DOHH2 (cell line): ENCODE data around the gene FBXL5.

Source experiments
- H3F3A ChIP-seq: fragments of 200-600 bp; sonication (generic), shearing (Covaris generic); 2 replicates; pipeline ENCODE4 v1.6.0; 2016; ENCODE audit warnings: antibody characterized with exemption, mild to moderate bottlenecking; ENCODE audit not compliant: control insufficient read depth, insufficient read depth
- H3K27ac ChIP-seq: fragments of 200-600 bp; sonication (generic); 2 replicates; pipeline ENCODE4 v1.5.1; 2014; ENCODE audit warnings: low read depth, mild to moderate bottlenecking, low read length, moderate library complexity
- H3K27me3 ChIP-seq: fragments of 200-600 bp; sonication (generic); 2 replicates; pipeline ENCODE4 v1.6.1; 2014; ENCODE audit warnings: mild to moderate bottlenecking, low read length, mixed read lengths; ENCODE audit not compliant: control insufficient read depth
- H3K36me3 ChIP-seq: fragments of 200-600 bp; sonication (generic); 2 replicates; pipeline ENCODE4 v1.6.1; 2014; ENCODE audit warnings: mild to moderate bottlenecking, low read length, moderate library complexity, mixed read lengths; ENCODE audit not compliant: control insufficient read depth
- H3K4me1 ChIP-seq: fragments of 200-600 bp; sonication (generic); 2 replicates; pipeline ENCODE4 v1.6.1; 2014; ENCODE audit warnings: mild to moderate bottlenecking, low read length, mixed read lengths; ENCODE audit not compliant: control insufficient read depth
- H3K4me2 ChIP-seq: fragments of 200-600 bp; sonication (generic); 2 replicates; pipeline ENCODE4 v1.6.0; 2014; ENCODE audit warnings: mild to moderate bottlenecking, low read length, moderate library complexity
- H3K4me3 ChIP-seq: fragments of 200-600 bp; sonication (generic); 2 replicates; pipeline ENCODE4 v1.5.1; 2014; ENCODE audit warnings: mild to moderate bottlenecking, low read length, mixed read lengths
- H3K79me2 ChIP-seq: fragments of 200-600 bp; sonication (generic); 2 replicates; pipeline ENCODE4 v1.6.1; 2014; ENCODE audit warnings: mild to moderate bottlenecking, low read length, mixed read lengths; ENCODE audit not compliant: control insufficient read depth
- H3K9me2 ChIP-seq: fragments of 200-600 bp; sonication (generic); replicated peaks from 2 replicates; pipeline ENCODE4 v1.6.1; 2014; ENCODE audit warnings: mild to moderate bottlenecking, low read length, mixed read lengths; ENCODE audit not compliant: control insufficient read depth
- H3K9me3 ChIP-seq: fragments of 200-600 bp; sonication (generic); 2 replicates; pipeline ENCODE4 v1.6.1; 2014; ENCODE audit warnings: antibody characterized with exemption, low read length, mixed read lengths; ENCODE audit not compliant: control insufficient read depth, insufficient read depth
- H4K20me1 ChIP-seq: fragments of 200-600 bp; sonication (generic); 2 replicates; pipeline ENCODE4 v1.6.0; 2014; ENCODE audit warnings: low read depth, mild to moderate bottlenecking, antibody characterized with exemption, low read length, moderate library complexity; ENCODE audit not compliant: control insufficient read depth, insufficient read depth
- EZH2phosphoT487 ChIP-seq: fragments of 200-600 bp; sonication (generic); IDR thresholded peaks from 2 replicates; pipeline ENCODE4 v1.6.1; 2017; ENCODE audit warnings: borderline replicate concordance, mild to moderate bottlenecking, antibody characterized with exemption, low read length, moderate library complexity, mixed read lengths
- TF ChIP-seq, protein P1 (sequence below): fragments of 200-600 bp; sonication (generic); IDR thresholded peaks from one replicate; pipeline ENCODE4 v1.5.1; 2014; ENCODE audit warnings: antibody characterized with exemption, mild to moderate bottlenecking, low read depth, low read length; ENCODE audit not compliant: poor library complexity, severe bottlenecking

The FBXL5 gene

DNA sequence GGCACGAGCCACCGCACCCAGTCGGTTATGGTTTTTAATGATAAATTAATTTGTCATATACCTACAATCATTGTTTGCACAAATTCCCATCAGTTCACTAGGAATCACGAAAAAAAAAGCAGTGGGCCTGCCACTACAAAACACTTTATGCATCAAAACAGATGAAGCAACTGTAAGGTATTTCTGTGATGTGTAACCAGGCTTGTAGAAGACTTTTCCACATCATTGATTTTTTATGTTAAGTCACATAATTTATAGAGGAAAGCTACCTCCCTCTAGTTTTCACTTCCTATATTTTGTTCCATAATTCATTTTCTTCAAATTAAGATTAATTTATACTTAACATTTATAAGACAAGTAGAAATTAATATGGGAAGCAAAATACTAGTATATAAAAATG lies 19.8 kb upstream of the FBXL5 start:
- no peaks in the 10 kb centered on the region for H3K9me3 ChIP-seq
- peaks cover 95% of the 10 kb centered on the region for H3K79me2 ChIP-seq
- H3K9me2 ChIP-seq: no peaks in the 10 kb centered on the region
- H3K27me3 ChIP-seq: no peaks in the 10 kb centered on the region
- TF ChIP-seq, protein P1, sequence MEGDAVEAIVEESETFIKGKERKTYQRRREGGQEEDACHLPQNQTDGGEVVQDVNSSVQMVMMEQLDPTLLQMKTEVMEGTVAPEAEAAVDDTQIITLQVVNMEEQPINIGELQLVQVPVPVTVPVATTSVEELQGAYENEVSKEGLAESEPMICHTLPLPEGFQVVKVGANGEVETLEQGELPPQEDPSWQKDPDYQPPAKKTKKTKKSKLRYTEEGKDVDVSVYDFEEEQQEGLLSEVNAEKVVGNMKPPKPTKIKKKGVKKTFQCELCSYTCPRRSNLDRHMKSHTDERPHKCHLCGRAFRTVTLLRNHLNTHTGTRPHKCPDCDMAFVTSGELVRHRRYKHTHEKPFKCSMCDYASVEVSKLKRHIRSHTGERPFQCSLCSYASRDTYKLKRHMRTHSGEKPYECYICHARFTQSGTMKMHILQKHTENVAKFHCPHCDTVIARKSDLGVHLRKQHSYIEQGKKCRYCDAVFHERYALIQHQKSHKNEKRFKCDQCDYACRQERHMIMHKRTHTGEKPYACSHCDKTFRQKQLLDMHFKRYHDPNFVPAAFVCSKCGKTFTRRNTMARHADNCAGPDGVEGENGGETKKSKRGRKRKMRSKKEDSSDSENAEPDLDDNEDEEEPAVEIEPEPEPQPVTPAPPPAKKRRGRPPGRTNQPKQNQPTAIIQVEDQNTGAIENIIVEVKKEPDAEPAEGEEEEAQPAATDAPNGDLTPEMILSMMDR: no peak
- TF ChIP-seq EZH2phosphoT487: no peak
- H3K4me1 ChIP-seq: peaks cover 92% of the 10 kb centered on the region
- H3K27ac ChIP-seq: peak overlapping the region; percentile 93
- H4K20me1 ChIP-seq: no peaks in the 10 kb centered on the region
- H3F3A ChIP-seq: peaks cover 42% of the 10 kb centered on the region
- H3K36me3 ChIP-seq: peaks cover 68% of the 10 kb centered on the region
- peak overlapping the region; percentile 67 for H3K4me2 ChIP-seq
- H3K4me3 ChIP-seq: peak overlapping the region; percentile 90

DNA sequence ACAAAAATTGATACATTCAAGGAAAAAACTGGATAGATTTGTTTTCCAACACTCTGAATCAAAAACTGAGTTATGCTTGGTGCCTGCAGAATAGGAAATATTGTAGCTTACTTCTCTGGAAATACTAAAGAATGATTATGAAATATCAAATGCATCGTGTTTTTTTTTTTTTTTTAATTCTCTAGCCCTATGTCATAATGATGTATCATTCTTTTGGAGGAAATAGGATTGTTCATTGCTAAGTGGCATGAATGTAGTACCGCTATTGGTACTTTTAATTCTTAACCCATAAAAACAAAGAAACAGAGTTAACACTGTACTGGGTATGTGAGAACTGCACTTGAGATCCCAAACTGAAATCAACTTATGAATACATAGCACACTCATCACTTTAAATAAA lies 18.9 kb upstream of the FBXL5 start:
- TF ChIP-seq, protein P1: no peak
- no peak for TF ChIP-seq EZH2phosphoT487
- H3K27me3 ChIP-seq: no peaks in the 10 kb centered on the region
- no peaks in the 10 kb centered on the region for H3K9me2 ChIP-seq
- H3K4me2 ChIP-seq: peak overlapping the region; percentile 67
- H3F3A ChIP-seq: peaks cover 45% of the 10 kb centered on the region
- H3K79me2 ChIP-seq: peaks cover 95% of the 10 kb centered on the region
- peak overlapping the region; percentile 93 for H3K27ac ChIP-seq
- peaks cover 62% of the 10 kb centered on the region for H3K36me3 ChIP-seq
- H3K4me1 ChIP-seq: peaks cover 88% of the 10 kb centered on the region
- H4K20me1 ChIP-seq: no peaks in the 10 kb centered on the region
- peak overlapping the region; percentile 90 for H3K4me3 ChIP-seq
- H3K9me3 ChIP-seq: no peaks in the 10 kb centered on the region

DNA sequence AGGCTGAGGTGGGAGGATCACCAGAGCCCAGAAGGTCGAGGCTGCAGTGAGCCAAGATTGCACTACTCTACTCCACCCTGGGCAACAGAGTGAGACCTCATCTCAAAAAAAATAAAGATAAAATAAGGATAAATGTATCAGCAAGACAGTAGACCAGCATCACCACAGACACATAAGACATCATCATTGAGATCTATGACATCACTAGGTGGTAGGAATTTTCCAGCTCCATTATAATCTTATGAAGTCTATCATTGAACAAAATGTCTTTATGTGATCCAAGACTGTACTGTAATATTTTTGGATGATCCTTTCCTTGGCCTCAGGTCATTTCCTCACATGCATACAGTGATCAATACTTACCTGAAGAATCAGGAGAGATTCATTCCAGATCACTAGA lies 18.2 kb upstream of the FBXL5 start:
- Histone ChIP-seq H3K4me1 (peaks cover 88% of the 10 kb centered on the region), H3K36me3 (peaks cover 64% of the 10 kb centered on the region), H3K27ac (peak overlapping the region; percentile 93; the same call in 1 of the 2 replicates), H3K4me2 (peak overlapping the region; percentile 67), H3K4me3 (peak overlapping the region; percentile 90; the same call in 1 of the 2 replicates), H3K27me3 (no peaks in the 10 kb centered on the region), H3K9me2 (no peaks in the 10 kb centered on the region), H3F3A (peaks cover 40% of the 10 kb centered on the region), H4K20me1 (no peaks in the 10 kb centered on the region), H3K79me2 (peaks cover 93% of the 10 kb centered on the region), H3K9me3 (no peaks in the 10 kb centered on the region)
- TF ChIP-seq, protein P1: no peak
- no peak for TF ChIP-seq EZH2phosphoT487

DNA sequence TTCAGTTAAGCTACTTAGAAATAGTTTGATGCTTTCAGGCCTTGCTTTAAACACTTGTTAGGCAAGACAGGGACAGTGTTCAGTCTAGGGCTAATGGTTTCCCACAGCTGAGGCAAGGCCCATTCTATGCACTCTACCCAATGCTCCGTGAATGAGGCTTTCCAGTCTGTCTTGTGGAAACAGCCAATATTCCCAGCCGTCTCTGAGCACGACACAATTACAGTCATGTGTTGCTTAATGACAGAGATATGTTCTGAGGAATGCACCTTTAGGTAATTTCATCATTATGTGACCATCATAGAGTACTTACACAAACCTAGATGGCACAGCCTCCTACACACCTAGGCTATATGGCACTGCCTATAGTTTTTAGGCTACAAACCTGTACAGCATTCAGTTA lies 16.9 kb upstream of the FBXL5 start:
- H3K27me3 ChIP-seq: no peaks in the 10 kb centered on the region
- no peaks in the 10 kb centered on the region for H3K9me2 ChIP-seq
- H3K36me3 ChIP-seq: peaks cover 64% of the 10 kb centered on the region
- H3K4me3 ChIP-seq: no peak overlapping the region
- TF ChIP-seq EZH2phosphoT487: no peak
- TF ChIP-seq, protein P1: no peak
- H3K79me2 ChIP-seq: peaks cover 81% of the 10 kb centered on the region
- no peaks in the 10 kb centered on the region for H3K9me3 ChIP-seq
- H4K20me1 ChIP-seq: no peaks in the 10 kb centered on the region
- peaks cover 75% of the 10 kb centered on the region for H3K4me1 ChIP-seq
- no peak overlapping the region for H3K27ac ChIP-seq
- peak overlapping the region; percentile 26 for H3K4me2 ChIP-seq
- H3F3A ChIP-seq: peaks cover 31% of the 10 kb centered on the region
